Trophoblast cell (in vitro differentiated cells and primary cell): Measurements from ENCODE around the gene IGF1R.
A peak's percentile ranks its signal among the peaks of the same experiment; 100 is the strongest.

Experiments used
- DNase-seq, 2 donors: peaks; one replicate each; pipeline ENCODE4 v3.0.0-alpha.2; 2016
- H2AFZ ChIP-seq: 2 replicates; pipeline ENCODE4 v1.6.1; 2013; ENCODE audit warnings: low read length, moderate library complexity, mild to moderate bottlenecking; ENCODE audit not compliant: insufficient read depth, poor library complexity
- H2AK5ac ChIP-seq: 2 replicates; pipeline ENCODE4 v1.6.1; 2013; ENCODE audit warnings: mild to moderate bottlenecking, low read length
- H2BK120ac ChIP-seq: 2 replicates; pipeline ENCODE4 v1.6.1; 2013; ENCODE audit warnings: low read length, mild to moderate bottlenecking, moderate library complexity; ENCODE audit not compliant: insufficient read depth, poor library complexity
- H2BK12ac ChIP-seq: 2 replicates; pipeline ENCODE4 v1.6.1; 2013; ENCODE audit warnings: mild to moderate bottlenecking, low read length, moderate library complexity
- H2BK5ac ChIP-seq: 2 replicates; pipeline ENCODE4 v1.6.1; 2013; ENCODE audit warnings: low read length, low read depth, moderate library complexity, mild to moderate bottlenecking; ENCODE audit not compliant: poor library complexity
- H3K14ac ChIP-seq: 2 replicates; pipeline ENCODE4 v1.6.1; 2013; ENCODE audit warnings: mild to moderate bottlenecking, low read length
- H3K18ac ChIP-seq: 2 replicates; pipeline ENCODE4 v1.6.1; 2013; ENCODE audit warnings: mild to moderate bottlenecking, low read length
- H3K23ac ChIP-seq: 2 replicates; pipeline ENCODE4 v1.6.1; 2013; ENCODE audit warnings: low read length
- H3K27ac ChIP-seq: 2 replicates; pipeline ENCODE4 v1.5.1; 2013; ENCODE audit warnings: low read depth, mild to moderate bottlenecking, inconsistent platforms, low read length, moderate library complexity
- H3K27me3 ChIP-seq: 2 replicates; pipeline ENCODE4 v1.6.1; 2013; ENCODE audit warnings: inconsistent platforms, mild to moderate bottlenecking, low read length, moderate library complexity; ENCODE audit not compliant: insufficient read depth
- H3K36me3 ChIP-seq, 2 experiments: 1 replicate in 1 of 2; 2 replicates in 1 of 2; pipeline ENCODE4 v1.6.1; 2013; ENCODE audit warnings: low read length in 2 of 2, mild to moderate bottlenecking in 2 of 2, moderate library complexity in 1 of 2; ENCODE audit not compliant: insufficient read depth in 2 of 2, control insufficient read depth in 1 of 2
- H3K4ac ChIP-seq: 2 replicates; pipeline ENCODE4 v1.6.1; 2013; ENCODE audit warnings: low read depth, mild to moderate bottlenecking, low read length, moderate library complexity
- H3K4me1 ChIP-seq, 2 experiments: 1 replicate in 1 of 2; 2 replicates in 1 of 2; pipeline ENCODE4 v1.6.1; 2013; ENCODE audit warnings: low read length in 2 of 2, mild to moderate bottlenecking in 2 of 2, moderate library complexity in 1 of 2; ENCODE audit not compliant: insufficient read depth in 2 of 2, control insufficient read depth in 1 of 2
- H3K4me2 ChIP-seq: 2 replicates; pipeline ENCODE4 v1.6.1; 2013; ENCODE audit warnings: inconsistent platforms, mild to moderate bottlenecking, low read length, moderate library complexity
- H3K4me3 ChIP-seq: 2 replicates; pipeline ENCODE4 v1.5.1; 2013; ENCODE audit warnings: mild to moderate bottlenecking, low read depth, low read length, inconsistent platforms
- H3K79me1 ChIP-seq: one replicate; pipeline ENCODE4 v1.6.1; 2013; ENCODE audit warnings: low read length
- H3K79me2 ChIP-seq: 2 replicates; pipeline ENCODE4 v1.6.1; 2013; ENCODE audit warnings: low read length, mild to moderate bottlenecking; ENCODE audit not compliant: control insufficient read depth, insufficient read depth, poor library complexity
- H3K9ac ChIP-seq: 2 replicates; pipeline ENCODE4 v1.6.1; 2013; ENCODE audit warnings: mild to moderate bottlenecking, low read length
- H3K9me3 ChIP-seq: 2 replicates; pipeline ENCODE4 v1.6.1; 2013; ENCODE audit warnings: low read depth, mild to moderate bottlenecking, control low read depth, inconsistent platforms, low read length; ENCODE audit not compliant: insufficient read depth
- H4K12ac ChIP-seq: 2 replicates; pipeline ENCODE4 v1.6.1; 2013; ENCODE audit warnings: low read depth, mild to moderate bottlenecking, low read length, moderate library complexity
- H4K8ac ChIP-seq: 2 replicates; pipeline ENCODE4 v1.6.1; 2013; ENCODE audit warnings: low read depth, mild to moderate bottlenecking, low read length, moderate library complexity
- H4K91ac ChIP-seq: one replicate; pipeline ENCODE4 v1.6.1; 2013; ENCODE audit warnings: low read depth, mild to moderate bottlenecking, low read length, moderate library complexity
- WGBS: extraction: QIAGEN DNeasy Blood & Tissue Kit; methylation state at CpG from one replicate; pipeline ENCODE4 v1.1.7; 2013; ENCODE audit warnings: missing lambda C conversion rate; ENCODE audit not compliant: insufficient read length, insufficient coverage; ENCODE audit errors: extremely low coverage; 5-methylcytosine and 5-hydroxymethylcytosine counted together

IGF1R gene

DNA sequence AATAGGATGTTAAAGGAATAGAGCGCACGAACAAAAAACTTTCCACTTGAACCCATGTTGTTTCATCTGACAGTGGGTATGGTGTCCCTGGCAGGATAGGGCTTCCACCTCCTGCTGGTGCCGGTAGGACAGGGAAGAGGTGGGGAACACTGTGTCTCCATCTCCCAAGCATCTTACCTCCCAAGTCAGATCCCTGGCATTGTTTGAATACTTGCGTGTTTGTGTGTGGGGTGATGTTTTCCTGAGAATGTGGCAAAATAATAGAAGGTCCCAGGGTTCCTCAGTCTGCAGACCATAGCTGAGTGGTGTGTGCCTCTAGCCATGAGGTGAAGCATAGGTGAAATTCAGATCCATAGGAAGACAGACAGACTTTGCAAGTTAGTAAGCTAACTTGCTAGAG is 119.4 kb downstream of the IGF1R start:
- Histone ChIP-seq H3K18ac (no peak overlapping the region), H2BK5ac (no peak overlapping the region), H3K27me3 (no peaks in the 10 kb centered on the region), H3K27ac (no peak overlapping the region), H3K14ac (no peak overlapping the region), H3K9ac (no peak overlapping the region), H2BK12ac (no peak overlapping the region), H3K79me1 (peaks cover 4% of the 10 kb centered on the region), H4K8ac (no peak overlapping the region), H4K91ac (no peak overlapping the region), H3K4me3 (no peak overlapping the region), H3K4me1 (peaks cover 5 to 7% of the 10 kb centered on the region in 2 experiments), H3K23ac (no peak overlapping the region), H2AK5ac (no peak overlapping the region), H3K36me3 (no peaks in the 10 kb centered on the region), H3K4me2 (no peak overlapping the region), H3K4ac (peak overlapping the region; percentile 18), H4K12ac (no peak overlapping the region), H2BK120ac (no peak overlapping the region), H2AFZ (no peak overlapping the region), H3K79me2 (peaks cover 6% of the 10 kb centered on the region), H3K9me3 (no peaks in the 10 kb centered on the region)
- no CpG with 5 or more reads among the region's 4 CpGs for WGBS
- DNase-seq = peak; percentile 2 to 30

- H3K27ac ChIP-seq = no peak overlapping the region
- no peak overlapping the region for H2AFZ ChIP-seq
- H3K79me1 ChIP-seq = peaks cover 2% of the 10 kb centered on the region
- no peaks in the 10 kb centered on the region for H3K27me3 ChIP-seq
- no peak for DNase-seq
- no peak overlapping the region for H2BK120ac ChIP-seq
- peak overlapping the region; percentile 81 for H3K4ac ChIP-seq
- H3K18ac ChIP-seq = no peak overlapping the region
- H3K79me2 ChIP-seq = peaks cover 12% of the 10 kb centered on the region
- H3K4me2 ChIP-seq = no peak overlapping the region
- no peak overlapping the region for H3K23ac ChIP-seq
- H3K9me3 ChIP-seq = no peaks in the 10 kb centered on the region
- H3K9ac ChIP-seq = no peak overlapping the region
- H4K8ac ChIP-seq = no peak overlapping the region
- no peaks in the 10 kb centered on the region for H3K36me3 ChIP-seq
- no peak overlapping the region for H3K14ac ChIP-seq
- no peak overlapping the region for H2BK5ac ChIP-seq
- H3K4me3 ChIP-seq = no peak overlapping the region
- no peak overlapping the region for H4K12ac ChIP-seq
- peaks cover 9 to 14% of the 10 kb centered on the region in 2 experiments for H3K4me1 ChIP-seq
- no CpG with 5 or more reads among the region's 6 CpGs for WGBS
- no peak overlapping the region for H4K91ac ChIP-seq
- H2AK5ac ChIP-seq = no peak overlapping the region
- no peak overlapping the region for H2BK12ac ChIP-seq
Measured at GRCh38 chr15:98769867-98770266, 121.5 kb downstream of the IGF1R start.

DNA sequence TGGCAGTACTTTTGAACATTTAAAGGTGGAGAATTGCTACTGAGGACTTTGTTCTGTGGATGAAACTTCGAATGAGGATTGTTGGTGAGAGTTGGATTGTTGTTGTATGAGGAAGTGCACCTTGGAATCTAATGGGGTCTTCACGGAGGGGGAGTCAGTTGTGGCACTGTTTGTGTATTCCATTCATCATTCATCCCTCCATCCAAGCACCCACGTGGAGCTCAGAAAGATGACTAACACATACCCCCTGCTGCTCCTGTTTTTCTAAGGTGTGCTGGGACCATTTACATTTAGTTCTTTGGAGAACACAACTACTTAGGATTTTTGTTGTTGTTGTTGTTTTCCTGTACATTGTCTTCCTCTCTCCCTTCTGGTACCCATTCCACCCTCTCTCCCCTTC is 122.6 kb downstream of the IGF1R start:
- H2BK120ac ChIP-seq = no peak overlapping the region
- peaks cover 4% of the 10 kb centered on the region for H3K79me1 ChIP-seq
- peaks cover 19% of the 10 kb centered on the region for H3K79me2 ChIP-seq
- no peak overlapping the region for H3K9ac ChIP-seq
- peaks cover 14% of the 10 kb centered on the region in 2 experiments for H3K4me1 ChIP-seq
- no peaks in the 10 kb centered on the region for H3K9me3 ChIP-seq
- no peak overlapping the region for H3K14ac ChIP-seq
- WGBS = 100% methylated on average over 1 of the region's 3 CpGs
- H4K12ac ChIP-seq = no peak overlapping the region
- no peak overlapping the region for H3K4me3 ChIP-seq
- no peak overlapping the region for H3K23ac ChIP-seq
- no peak overlapping the region for H3K27ac ChIP-seq
- H2AFZ ChIP-seq = no peak overlapping the region
- no peaks in the 10 kb centered on the region for H3K27me3 ChIP-seq
- no peak for DNase-seq
- no peak overlapping the region for H4K91ac ChIP-seq
- no peak overlapping the region for H3K18ac ChIP-seq
- no peaks in the 10 kb centered on the region for H3K36me3 ChIP-seq
- H3K4ac ChIP-seq = peak overlapping the region; percentile 52
- H2AK5ac ChIP-seq = no peak overlapping the region
- no peak overlapping the region for H2BK12ac ChIP-seq
- H3K4me2 ChIP-seq = no peak overlapping the region
- no peak overlapping the region for H4K8ac ChIP-seq
- H2BK5ac ChIP-seq = no peak overlapping the region

- Histone ChIP-seq H3K27me3 (no peaks in the 10 kb centered on the region), H2BK120ac (no peak overlapping the region), H3K23ac (no peak overlapping the region), H3K14ac (no peak overlapping the region), H3K36me3 (no peaks in the 10 kb centered on the region), H3K79me2 (peaks cover 19% of the 10 kb centered on the region), H4K91ac (no peak overlapping the region), H3K79me1 (peaks cover 4% of the 10 kb centered on the region), H3K27ac (no peak overlapping the region), H2BK12ac (no peak overlapping the region), H3K9ac (no peak overlapping the region), H3K4me3 (no peak overlapping the region), H2AK5ac (no peak overlapping the region), H3K4me1 (peaks cover 18% of the 10 kb centered on the region in 2 experiments), H4K12ac (no peak overlapping the region), H2BK5ac (no peak overlapping the region), H2AFZ (no peak overlapping the region), H3K18ac (no peak overlapping the region), H4K8ac (no peak overlapping the region), H3K4ac (no peak overlapping the region), H3K4me2 (no peak overlapping the region), H3K9me3 (no peaks in the 10 kb centered on the region)
- DNase-seq = no peak
- no CpG with 5 or more reads among the region's 4 CpGs for WGBS
Measured at GRCh38 chr15:98771541-98771940, 123.2 kb downstream of the IGF1R start.
